Measurements from ENCODE around the gene SDHB. TPM values are rescaled to one million over a fixed set of nuclear protein-coding genes. Genes with fewer than 3 reads are reported as not detected.

SDHB gene
- total RNA-seq, 1 donor from 2014 or later: 72.7 TPM

GRCh38 chr1:17023573-17023972, 30.3 kb downstream of the SDHB start:
- peak overlapping the region; percentile 2 for H3K27ac Mint-ChIP-seq
- H3K36me3 Mint-ChIP-seq: peaks cover 25% of the 10 kb centered on the region
- TF ChIP-seq CTCF (conservative IDR thresholded peaks at IDR 0.05): peak; percentile 32
- DNase-seq (ENCODE audit: extremely low spot score, unreplicated experiment): no peak
- H3K9me3 Mint-ChIP-seq: no peaks in the 10 kb centered on the region
- no peak overlapping the region for H3K4me3 Mint-ChIP-seq
- H3K4me1 Mint-ChIP-seq (ENCODE audit: unreplicated experiment): peaks cover 4% of the 10 kb centered on the region
- H3K27me3 Mint-ChIP-seq: no peaks in the 10 kb centered on the region

- no peak for TF ChIP-seq CTCF (conservative IDR thresholded peaks at IDR 0.05)
- peaks cover 21% of the 10 kb centered on the region for H3K36me3 Mint-ChIP-seq
- H3K4me1 Mint-ChIP-seq (ENCODE audit: unreplicated experiment): peaks cover 4% of the 10 kb centered on the region
- H3K9me3 Mint-ChIP-seq: no peaks in the 10 kb centered on the region
- no peak overlapping the region for H3K27ac Mint-ChIP-seq
- no peaks in the 10 kb centered on the region for H3K27me3 Mint-ChIP-seq
- no peak for DNase-seq (ENCODE audit: extremely low spot score, unreplicated experiment)
- H3K4me3 Mint-ChIP-seq: no peak overlapping the region
These were observed 30.7 kb downstream of the SDHB start for GRCh38 chr1:17023102-17023501.

GRCh38 chr1:17021896-17022295, 31.9 kb downstream of the SDHB start:
- no peak for DNase-seq (ENCODE audit: extremely low spot score, unreplicated experiment)
- no peaks in the 10 kb centered on the region for H3K9me3 Mint-ChIP-seq
- H3K4me3 Mint-ChIP-seq: no peak overlapping the region
- H3K27me3 Mint-ChIP-seq: no peaks in the 10 kb centered on the region
- no peak for TF ChIP-seq CTCF (conservative IDR thresholded peaks at IDR 0.05)
- peaks cover 15% of the 10 kb centered on the region for H3K36me3 Mint-ChIP-seq
- H3K4me1 Mint-ChIP-seq (ENCODE audit: unreplicated experiment): peaks cover 4% of the 10 kb centered on the region
- no peak overlapping the region for H3K27ac Mint-ChIP-seq

- no peak for DNase-seq (ENCODE audit: extremely low spot score, unreplicated experiment)
- peaks cover 11% of the 10 kb centered on the region for H3K4me1 Mint-ChIP-seq (ENCODE audit: unreplicated experiment)
- H3K9me3 Mint-ChIP-seq: no peaks in the 10 kb centered on the region
- no peak overlapping the region for H3K27ac Mint-ChIP-seq
- no peaks in the 10 kb centered on the region for H3K27me3 Mint-ChIP-seq
- H3K4me3 Mint-ChIP-seq: no peak overlapping the region
- no peak for TF ChIP-seq CTCF (conservative IDR thresholded peaks at IDR 0.05)
- peaks cover 15% of the 10 kb centered on the region for H3K36me3 Mint-ChIP-seq
These were observed 33.3 kb downstream of the SDHB start for GRCh38 chr1:17020502-17020901.

GRCh38 chr1:17018849-17019248, 35.0 kb downstream of the SDHB start:
- Mint-ChIP-seq H3K36me3 (peaks cover 11% of the 10 kb centered on the region), H3K9me3 (no peaks in the 10 kb centered on the region), H3K27ac (no peak overlapping the region)

More at GRCh38 chr1:17018849-17019248, 35.0 kb downstream of the SDHB start:
- Mint-ChIP-seq H3K4me1 (ENCODE audit: unreplicated experiment) (peaks cover 11% of the 10 kb centered on the region), H3K4me3 (no peak overlapping the region), H3K27me3 (no peaks in the 10 kb centered on the region)
- no peak for TF ChIP-seq CTCF (conservative IDR thresholded peaks at IDR 0.05)
- DNase-seq (ENCODE audit: extremely low spot score, unreplicated experiment): no peak
